ENCODE results near the gene INTS14. TPM values are rescaled to one million over a fixed set of nuclear protein-coding genes. Genes with fewer than 3 reads are reported as not detected.

Gene INTS14
- total RNA-seq, 1 donor from 2014 or later = 40.9 TPM

GRCh38 chr15:65642594-65642993 lies 31.7 kb upstream of the INTS14 start:
- no peak for TF ChIP-seq CTCF (conservative IDR thresholded peaks at IDR 0.05; ENCODE audit: low read depth, low read length)
- DNase-seq (ENCODE audit: low read depth) = no peak
- no peak overlapping the region for H3K4me3 ChIP-seq (ENCODE audit: low read depth, low read length)

- no peak for DNase-seq (ENCODE audit: low read depth)
- no peak for TF ChIP-seq CTCF (conservative IDR thresholded peaks at IDR 0.05; ENCODE audit: low read depth, low read length)
Measured at GRCh38 chr15:65641768-65642475, 31.0 kb upstream of the INTS14 start.

GRCh38 chr15:65639509-65639908 lies 28.6 kb upstream of the INTS14 start:
- TF ChIP-seq CTCF (conservative IDR thresholded peaks at IDR 0.05; ENCODE audit: low read depth, low read length) = no peak
- DNase-seq (ENCODE audit: low read depth) = no peak
- H3K4me3 ChIP-seq (ENCODE audit: low read depth, low read length) = no peak overlapping the region

More at GRCh38 chr15:65641768-65642475, 31.0 kb upstream of the INTS14 start:
- no peak overlapping the region for H3K4me3 ChIP-seq (ENCODE audit: low read depth, low read length)

GRCh38 chr15:65638681-65639089 lies 27.8 kb upstream of the INTS14 start:
- H3K4me3 ChIP-seq (ENCODE audit: low read depth, low read length) = no peak overlapping the region
- peak; percentile 92 for TF ChIP-seq CTCF (conservative IDR thresholded peaks at IDR 0.05; ENCODE audit: low read depth, low read length)
- no peak for DNase-seq (ENCODE audit: low read depth)

GRCh38 chr15:65638109-65638508 lies 27.2 kb upstream of the INTS14 start:
- no peak for DNase-seq (ENCODE audit: low read depth)
- TF ChIP-seq CTCF (conservative IDR thresholded peaks at IDR 0.05; ENCODE audit: low read depth, low read length) = no peak
- H3K4me3 ChIP-seq (ENCODE audit: low read depth, low read length) = no peak overlapping the region

GRCh38 chr15:65634356-65634755 lies 23.4 kb upstream of the INTS14 start:
- no peak overlapping the region for H3K4me3 ChIP-seq (ENCODE audit: low read depth, low read length)
- TF ChIP-seq CTCF (conservative IDR thresholded peaks at IDR 0.05; ENCODE audit: low read depth, low read length) = no peak
- DNase-seq (ENCODE audit: low read depth) = no peak

- TF ChIP-seq CTCF (conservative IDR thresholded peaks at IDR 0.05; ENCODE audit: low read depth, low read length) = no peak
Measured at GRCh38 chr15:65633752-65634151, 22.8 kb upstream of the INTS14 start.

More at GRCh38 chr15:65633752-65634151, 22.8 kb upstream of the INTS14 start:
- no peak overlapping the region for H3K4me3 ChIP-seq (ENCODE audit: low read depth, low read length)
- no peak for DNase-seq (ENCODE audit: low read depth)
